Measurements from ENCODE around the gene PIEZO2.

PIEZO2 gene

GRCh38 chr18:11165952-11166351 is 16.6 kb upstream of the PIEZO2 start:
- no peak overlapping the region for H3K27ac ChIP-seq (ENCODE audit: low read depth, low read length, poor library complexity, severe bottlenecking)
- no peaks in the 10 kb centered on the region for H3F3A ChIP-seq (ENCODE audit: insufficient read depth, low read length)
- H3K9ac ChIP-seq (ENCODE audit: low read length), result no peak overlapping the region
- H3K4me1 ChIP-seq (ENCODE audit: insufficient read depth, low read length, severe bottlenecking), result no peaks in the 10 kb centered on the region
- H2AFZ ChIP-seq (ENCODE audit: low read length), result no peak overlapping the region
- H3K36me3 ChIP-seq (ENCODE audit: insufficient read depth, low read length), result no peaks in the 10 kb centered on the region
- TF ChIP-seq EZH2 (IDR thresholded peaks at IDR 0.05; ENCODE audit: borderline replicate concordance, low read length), result no peak
- TF ChIP-seq CTCF (IDR thresholded peaks at IDR 0.05; ENCODE audit: low read length), result no peak
- no peaks in the 10 kb centered on the region for H4K20me1 ChIP-seq (ENCODE audit: insufficient read depth, low read length)
- H3K79me2 ChIP-seq (ENCODE audit: insufficient read depth, low read length), result no peaks in the 10 kb centered on the region
- H3K4me2 ChIP-seq (ENCODE audit: low read length), result no peak overlapping the region
- no peaks in the 10 kb centered on the region for H3K27me3 ChIP-seq (ENCODE audit: insufficient read depth, low read length)
- no peaks in the 10 kb centered on the region for H3K9me2 ChIP-seq (ENCODE audit: low read depth, low read length)
- H3K9me3 ChIP-seq (ENCODE audit: low read length), result no peaks in the 10 kb centered on the region
- H3K4me3 ChIP-seq (ENCODE audit: low read depth, low read length, poor library complexity, severe bottlenecking), result no peak overlapping the region

GRCh38 chr18:11165138-11165537 is 15.8 kb upstream of the PIEZO2 start:
- TF ChIP-seq EZH2 (IDR thresholded peaks at IDR 0.05; ENCODE audit: borderline replicate concordance, low read length) (no peak), CTCF (IDR thresholded peaks at IDR 0.05; ENCODE audit: low read length) (no peak)
- Histone ChIP-seq H2AFZ (ENCODE audit: low read length) (no peak overlapping the region), H3K79me2 (ENCODE audit: insufficient read depth, low read length) (no peaks in the 10 kb centered on the region), H3K9me3 (ENCODE audit: low read length) (no peaks in the 10 kb centered on the region), H3K4me1 (ENCODE audit: insufficient read depth, low read length, severe bottlenecking) (no peaks in the 10 kb centered on the region), H3K27me3 (ENCODE audit: insufficient read depth, low read length) (no peaks in the 10 kb centered on the region), H3K9ac (ENCODE audit: low read length) (no peak overlapping the region), H3K4me3 (ENCODE audit: low read depth, low read length, poor library complexity, severe bottlenecking) (no peak overlapping the region), H4K20me1 (ENCODE audit: insufficient read depth, low read length) (no peaks in the 10 kb centered on the region), H3F3A (ENCODE audit: insufficient read depth, low read length) (no peaks in the 10 kb centered on the region), H3K4me2 (ENCODE audit: low read length) (no peak overlapping the region), H3K36me3 (ENCODE audit: insufficient read depth, low read length) (no peaks in the 10 kb centered on the region), H3K9me2 (ENCODE audit: low read depth, low read length) (no peaks in the 10 kb centered on the region), H3K27ac (ENCODE audit: low read depth, low read length, poor library complexity, severe bottlenecking) (no peak overlapping the region)

- no peaks in the 10 kb centered on the region for H3K4me1 ChIP-seq (ENCODE audit: insufficient read depth, low read length, severe bottlenecking)
- H3K4me2 ChIP-seq (ENCODE audit: low read length), result no peak overlapping the region
- no peak overlapping the region for H2AFZ ChIP-seq (ENCODE audit: low read length)
- no peaks in the 10 kb centered on the region for H3K9me2 ChIP-seq (ENCODE audit: low read depth, low read length)
- no peak overlapping the region for H3K4me3 ChIP-seq (ENCODE audit: low read depth, low read length, poor library complexity, severe bottlenecking)
- no peaks in the 10 kb centered on the region for H3K79me2 ChIP-seq (ENCODE audit: insufficient read depth, low read length)
- no peaks in the 10 kb centered on the region for H3K9me3 ChIP-seq (ENCODE audit: low read length)
- TF ChIP-seq EZH2 (IDR thresholded peaks at IDR 0.05; ENCODE audit: borderline replicate concordance, low read length), result no peak
- TF ChIP-seq CTCF (IDR thresholded peaks at IDR 0.05; ENCODE audit: low read length), result peak; percentile 52
- 0 out of 2 replicates have a peak, but pooled peaks cover 5% of the 10 kb centered on the region for H3K27me3 ChIP-seq (ENCODE audit: insufficient read depth, low read length)
- H3F3A ChIP-seq (ENCODE audit: insufficient read depth, low read length), result no peaks in the 10 kb centered on the region
- H3K27ac ChIP-seq (ENCODE audit: low read depth, low read length, poor library complexity, severe bottlenecking), result no peak overlapping the region
- H3K36me3 ChIP-seq (ENCODE audit: insufficient read depth, low read length), result no peaks in the 10 kb centered on the region
- H4K20me1 ChIP-seq (ENCODE audit: insufficient read depth, low read length), result no peaks in the 10 kb centered on the region
- H3K9ac ChIP-seq (ENCODE audit: low read length), result no peak overlapping the region
Observed at GRCh38 chr18:11163665-11164064, 14.3 kb upstream of the PIEZO2 start.

Measured in OCI-LY1 (cell line).